NB4 (cell line): ENCODE data around the gene ANAPC15.

Experiments used
- MYC ChIP-seq: IDR thresholded peaks from 2 replicates; pipeline ENCODE4 v1.6.1; 2011; ENCODE audit warnings: low read depth, low read length
- POLR2A ChIP-seq: IDR thresholded peaks from 2 replicates; pipeline ENCODE4 v1.6.1; 2011; ENCODE audit warnings: mild to moderate bottlenecking; ENCODE audit not compliant: insufficient read length; ENCODE audit errors: extremely low read depth
- TF ChIP-seq, protein P1 (sequence below): IDR thresholded peaks from one replicate; pipeline ENCODE4 v1.5.1; 2012; ENCODE audit warnings: low read depth, low read length
- TF ChIP-seq, protein P2 (sequence below): IDR thresholded peaks from 2 replicates; pipeline ENCODE4 v1.6.1; 2011; ENCODE audit warnings: low read depth, low read length

DNA sequence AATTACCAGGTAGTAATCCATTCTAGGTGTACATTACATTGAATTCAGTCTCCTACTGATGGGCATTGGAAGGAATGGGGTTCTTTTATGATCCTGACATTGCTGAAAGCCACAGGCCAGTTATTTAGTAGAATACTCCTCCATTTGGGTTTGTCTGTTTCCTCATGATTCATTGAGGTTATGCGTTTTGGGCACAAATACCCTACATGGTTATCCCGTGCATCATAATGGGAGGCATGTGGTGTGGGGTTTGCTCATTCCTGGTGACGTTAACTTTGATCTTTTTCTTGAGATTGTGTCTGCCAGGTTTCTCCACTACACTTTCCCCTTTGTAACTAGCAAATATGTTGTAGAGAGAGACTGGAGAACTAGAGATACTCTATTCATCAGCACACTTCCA is 28.6 kb upstream of the ANAPC15 start:
- TF ChIP-seq, protein P1, sequence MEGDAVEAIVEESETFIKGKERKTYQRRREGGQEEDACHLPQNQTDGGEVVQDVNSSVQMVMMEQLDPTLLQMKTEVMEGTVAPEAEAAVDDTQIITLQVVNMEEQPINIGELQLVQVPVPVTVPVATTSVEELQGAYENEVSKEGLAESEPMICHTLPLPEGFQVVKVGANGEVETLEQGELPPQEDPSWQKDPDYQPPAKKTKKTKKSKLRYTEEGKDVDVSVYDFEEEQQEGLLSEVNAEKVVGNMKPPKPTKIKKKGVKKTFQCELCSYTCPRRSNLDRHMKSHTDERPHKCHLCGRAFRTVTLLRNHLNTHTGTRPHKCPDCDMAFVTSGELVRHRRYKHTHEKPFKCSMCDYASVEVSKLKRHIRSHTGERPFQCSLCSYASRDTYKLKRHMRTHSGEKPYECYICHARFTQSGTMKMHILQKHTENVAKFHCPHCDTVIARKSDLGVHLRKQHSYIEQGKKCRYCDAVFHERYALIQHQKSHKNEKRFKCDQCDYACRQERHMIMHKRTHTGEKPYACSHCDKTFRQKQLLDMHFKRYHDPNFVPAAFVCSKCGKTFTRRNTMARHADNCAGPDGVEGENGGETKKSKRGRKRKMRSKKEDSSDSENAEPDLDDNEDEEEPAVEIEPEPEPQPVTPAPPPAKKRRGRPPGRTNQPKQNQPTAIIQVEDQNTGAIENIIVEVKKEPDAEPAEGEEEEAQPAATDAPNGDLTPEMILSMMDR: no peak
- TF ChIP-seq POLR2A: no peak
- TF ChIP-seq, protein P2, sequence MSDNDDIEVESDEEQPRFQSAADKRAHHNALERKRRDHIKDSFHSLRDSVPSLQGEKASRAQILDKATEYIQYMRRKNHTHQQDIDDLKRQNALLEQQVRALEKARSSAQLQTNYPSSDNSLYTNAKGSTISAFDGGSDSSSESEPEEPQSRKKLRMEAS: no peak
- no peak for TF ChIP-seq MYC
